Sigmoid colon (tissue), 4 donors: ENCODE results near the gene ADD3.

ENCODE experiments used
- CTCF ChIP-seq, 4 experiments: fragments of 450-650 bp in 3 of 4; fragments of 200-600 bp in 1 of 4; IDR thresholded peaks; one replicate each; pipeline ENCODE4 v1.5.1; 2016 to 2019; ENCODE audit warnings: antibody characterized with exemption in 4 of 4, mild to moderate bottlenecking in 3 of 4, moderate library complexity in 2 of 4
- EP300 ChIP-seq, 4 donors: sonication (generic); formaldehyde crosslinking; IDR thresholded peaks; one replicate each; pipeline ENCODE4 v1.6.1; 2017; ENCODE audit warnings: antibody characterized with exemption in 4 of 4
- POLR2A ChIP-seq, 2 donors: fragments of 450-650 bp; IDR thresholded peaks; one replicate each; pipeline ENCODE4 v1.6.1; 2016; ENCODE audit warnings: antibody characterized with exemption in 2 of 2, mild to moderate bottlenecking in 2 of 2, moderate library complexity in 2 of 2
- POLR2AphosphoS5 ChIP-seq, 4 donors: sonication (generic); formaldehyde crosslinking; IDR thresholded peaks; one replicate each; pipeline ENCODE4 v1.6.1; 2017; ENCODE audit warnings: antibody characterized with exemption in 4 of 4

- TF ChIP-seq POLR2A (IDR thresholded peaks at IDR 0.05) (no peak), CTCF (IDR thresholded peaks at IDR 0.05) (no peak), POLR2AphosphoS5 (IDR thresholded peaks at IDR 0.05) (no peak), EP300 (IDR thresholded peaks at IDR 0.05) (no peak)
These were observed 45.1 kb downstream of the ADD3 start for GRCh38 chr10:110052916-110053315.
